ENCODE data around the gene NYAP2. TPM values are rescaled to one million over a fixed set of nuclear protein-coding genes. Genes with fewer than 3 reads are reported as not detected.

NYAP2 gene
- total RNA-seq, 1 donor from 2014 or later = 0.32 TPM

- ATAC-seq = no peak
These were observed 170.5 kb downstream of the NYAP2 start for GRCh38 chr2:225569995-225570394.

- no peak for ATAC-seq
These were observed 174.1 kb downstream of the NYAP2 start for GRCh38 chr2:225573603-225574002.

GRCh38 chr2:225574582-225575138 is 175.2 kb downstream of the NYAP2 start:
- no peak for ATAC-seq

- ATAC-seq = no peak
These were observed 181.6 kb downstream of the NYAP2 start for GRCh38 chr2:225581135-225581534.

GRCh38 chr2:225581906-225582305 is 182.4 kb downstream of the NYAP2 start:
- ATAC-seq = no peak

GRCh38 chr2:225582355-225583116 is 183.0 kb downstream of the NYAP2 start:
- ATAC-seq = no peak

- no peak for ATAC-seq
These were observed 185.3 kb downstream of the NYAP2 start for GRCh38 chr2:225584796-225585195.

- no peak for ATAC-seq
These were observed 191.4 kb downstream of the NYAP2 start for GRCh38 chr2:225590932-225591331.

GRCh38 chr2:225597911-225598310 is 198.4 kb downstream of the NYAP2 start:
- ATAC-seq = no peak

GRCh38 chr2:225598426-225598825 is 198.9 kb downstream of the NYAP2 start:
- no peak for ATAC-seq

- ATAC-seq = no peak
These were observed 199.4 kb downstream of the NYAP2 start for GRCh38 chr2:225598897-225599296.

- no peak for ATAC-seq
These were observed 200.3 kb downstream of the NYAP2 start for GRCh38 chr2:225599856-225600255.

- no peak for ATAC-seq
These were observed 200.9 kb downstream of the NYAP2 start for GRCh38 chr2:225600444-225600843.

GRCh38 chr2:225600865-225601264 is 201.4 kb downstream of the NYAP2 start:
- ATAC-seq = no peak

GRCh38 chr2:225602205-225602604 is 202.7 kb downstream of the NYAP2 start:
- no peak for ATAC-seq

- ATAC-seq = no peak
These were observed 208.6 kb downstream of the NYAP2 start for GRCh38 chr2:225608136-225608535.

GRCh38 chr2:225612636-225613035 is 213.1 kb downstream of the NYAP2 start:
- ATAC-seq = no peak

GRCh38 chr2:225614915-225615314 is 215.4 kb downstream of the NYAP2 start:
- ATAC-seq = no peak

- ATAC-seq = no peak
These were observed 216.0 kb downstream of the NYAP2 start for GRCh38 chr2:225615514-225615913.

GRCh38 chr2:225616372-225616771 is 216.9 kb downstream of the NYAP2 start:
- ATAC-seq = no peak

GRCh38 chr2:225616848-225617247 is 217.3 kb downstream of the NYAP2 start:
- no peak for ATAC-seq

GRCh38 chr2:225620227-225620626 is 220.7 kb downstream of the NYAP2 start:
- ATAC-seq = no peak

- no peak for ATAC-seq
These were observed 231.5 kb downstream of the NYAP2 start for GRCh38 chr2:225630824-225631533.

GRCh38 chr2:225632351-225632750 is 232.8 kb downstream of the NYAP2 start:
- no peak for ATAC-seq

Measured in esophagus mucosa (tissue), 1 donor.